Measurements from ENCODE around the gene GPC3. TPM values are rescaled to one million over a fixed set of nuclear protein-coding genes. Genes with fewer than 3 reads are reported as not detected.

Gene GPC3
- total RNA-seq, 2 experiments from 2014 or later, result 0.14 to 0.18 TPM

DNA sequence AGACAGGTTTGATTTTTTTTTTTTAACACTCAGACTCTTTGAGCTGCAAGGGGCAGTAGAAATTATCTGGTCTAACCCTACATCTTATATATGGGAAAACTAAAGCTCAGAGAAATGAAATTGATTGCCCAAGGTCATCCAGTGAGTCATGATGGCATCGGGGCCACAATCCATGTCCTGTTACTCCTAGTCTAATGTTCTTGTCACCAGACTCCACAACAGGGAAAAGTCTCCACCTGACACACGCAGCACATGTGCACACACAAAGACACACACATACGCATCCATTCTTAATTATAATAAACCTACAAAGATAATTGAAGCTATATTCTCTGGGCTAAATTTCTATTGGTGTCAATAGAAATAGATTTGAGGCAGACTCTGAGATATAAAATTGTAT, 48.4 kb downstream of the GPC3 start:
- Mint-ChIP-seq H3K36me3 (no peaks in the 10 kb centered on the region), H3K27me3 (no peaks in the 10 kb centered on the region), H3K27ac (no peak overlapping the region), H3K9me3 (no peaks in the 10 kb centered on the region), H3K4me1 (peaks cover 2% of the 10 kb centered on the region), H3K4me3 (no peak overlapping the region)
- no peak for DNase-seq

DNA sequence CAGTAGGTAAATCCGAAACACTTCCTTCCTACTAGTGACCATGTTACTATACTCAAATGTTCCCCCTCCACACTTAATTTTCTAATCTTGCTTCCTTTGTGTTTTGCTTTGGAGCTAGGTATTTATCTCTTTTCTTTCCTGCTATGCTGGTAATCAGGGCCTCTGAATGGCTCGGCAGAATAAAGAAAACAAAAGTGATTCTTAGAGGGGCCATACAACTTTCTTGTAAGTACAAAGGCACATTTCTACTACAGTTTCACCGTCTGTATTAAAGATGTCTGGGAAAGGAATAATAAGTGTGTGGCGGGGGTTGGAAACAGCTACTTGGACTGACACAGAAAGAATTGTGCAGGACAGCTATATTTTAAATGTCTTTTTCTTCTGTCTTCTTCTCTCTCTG, 50.3 kb downstream of the GPC3 start:
- no peak for DNase-seq
- Mint-ChIP-seq H3K4me3 (no peak overlapping the region), H3K36me3 (no peaks in the 10 kb centered on the region), H3K27ac (no peak overlapping the region), H3K4me1 (no peaks in the 10 kb centered on the region), H3K9me3 (no peaks in the 10 kb centered on the region), H3K27me3 (peaks cover 3% of the 10 kb centered on the region)

DNA sequence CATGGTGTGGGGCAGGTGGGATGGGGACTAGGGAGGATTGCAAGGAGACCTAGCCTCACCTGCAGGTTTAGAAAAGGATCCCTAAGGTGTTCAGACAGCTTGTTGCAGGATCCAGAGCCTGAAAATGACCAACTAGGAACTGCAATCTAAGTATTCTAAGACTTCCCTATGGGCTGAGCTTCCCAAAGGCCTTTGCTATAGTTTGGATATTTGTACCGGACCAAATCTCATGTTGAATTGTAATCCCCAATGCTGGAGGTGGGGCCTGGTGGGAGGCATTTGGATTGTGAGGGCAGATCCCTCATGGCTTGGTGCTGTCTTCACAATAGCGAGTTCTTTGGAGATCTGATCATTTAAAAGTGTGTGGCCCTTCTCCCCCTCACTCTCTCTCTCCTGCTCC, 52.1 kb downstream of the GPC3 start:
- H3K4me1 Mint-ChIP-seq, result no peaks in the 10 kb centered on the region
- H3K4me3 Mint-ChIP-seq, result no peak overlapping the region
- H3K27me3 Mint-ChIP-seq, result peaks cover 3% of the 10 kb centered on the region
- no peaks in the 10 kb centered on the region for H3K36me3 Mint-ChIP-seq
- no peak for DNase-seq
- H3K9me3 Mint-ChIP-seq, result no peaks in the 10 kb centered on the region
- no peak overlapping the region for H3K27ac Mint-ChIP-seq

DNA sequence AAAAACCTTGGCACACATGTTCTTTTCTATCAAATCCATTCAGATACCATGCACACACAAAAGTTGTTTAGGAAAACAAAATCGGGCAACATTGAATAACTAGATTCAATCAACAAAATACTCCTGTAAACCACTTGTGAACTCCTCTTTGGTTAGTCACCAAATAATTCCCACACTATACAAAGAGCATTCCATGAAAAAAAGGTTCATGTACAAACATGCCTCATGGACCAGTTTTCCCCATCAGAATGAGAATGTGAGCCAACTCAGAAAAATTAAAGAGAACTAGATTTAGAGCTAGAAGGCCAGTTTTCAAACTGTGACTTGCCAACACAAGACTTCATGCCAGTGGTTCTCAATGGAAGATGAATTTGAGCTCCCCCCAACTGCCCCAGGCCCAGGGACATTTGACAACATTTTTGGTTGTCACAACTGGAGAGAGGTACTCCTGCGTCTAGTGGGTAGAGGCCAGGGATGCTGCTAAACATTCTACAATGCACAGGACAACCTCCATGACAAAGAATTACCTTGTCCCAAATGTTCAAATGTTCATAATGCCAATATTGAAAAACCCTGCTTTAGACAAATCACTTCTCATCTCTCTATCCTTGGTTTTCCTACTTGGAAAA, 55.4 kb downstream of the GPC3 start:
- H3K27me3 Mint-ChIP-seq, result peaks cover 3% of the 10 kb centered on the region
- H3K27ac Mint-ChIP-seq, result no peak overlapping the region
- DNase-seq, result no peak
- H3K4me1 Mint-ChIP-seq, result no peaks in the 10 kb centered on the region
- H3K36me3 Mint-ChIP-seq, result no peaks in the 10 kb centered on the region
- no peaks in the 10 kb centered on the region for H3K9me3 Mint-ChIP-seq
- H3K4me3 Mint-ChIP-seq, result no peak overlapping the region

DNA sequence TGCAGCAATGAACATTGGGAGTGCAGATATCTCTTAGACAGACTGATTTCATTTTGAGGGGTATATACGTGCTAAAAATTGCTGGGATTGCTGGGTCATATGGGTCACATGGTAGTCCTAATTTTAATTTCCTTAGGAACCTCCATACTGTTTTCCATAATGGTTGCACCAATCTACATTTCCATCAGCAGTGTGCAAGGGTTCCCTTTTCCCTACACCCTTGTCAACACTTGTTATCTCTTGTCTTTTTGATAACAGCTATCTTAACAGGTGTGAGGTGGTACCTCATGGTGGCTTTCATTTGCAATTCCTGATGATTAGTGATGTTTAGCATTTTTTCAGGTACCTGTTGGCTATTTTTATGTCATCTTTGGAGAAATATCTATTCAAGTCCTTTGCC, 57.0 kb downstream of the GPC3 start:
- Mint-ChIP-seq H3K27ac (no peak overlapping the region), H3K4me3 (no peak overlapping the region), H3K4me1 (no peaks in the 10 kb centered on the region), H3K27me3 (peaks cover 3% of the 10 kb centered on the region), H3K9me3 (no peaks in the 10 kb centered on the region), H3K36me3 (no peaks in the 10 kb centered on the region)
- no peak for DNase-seq

DNA sequence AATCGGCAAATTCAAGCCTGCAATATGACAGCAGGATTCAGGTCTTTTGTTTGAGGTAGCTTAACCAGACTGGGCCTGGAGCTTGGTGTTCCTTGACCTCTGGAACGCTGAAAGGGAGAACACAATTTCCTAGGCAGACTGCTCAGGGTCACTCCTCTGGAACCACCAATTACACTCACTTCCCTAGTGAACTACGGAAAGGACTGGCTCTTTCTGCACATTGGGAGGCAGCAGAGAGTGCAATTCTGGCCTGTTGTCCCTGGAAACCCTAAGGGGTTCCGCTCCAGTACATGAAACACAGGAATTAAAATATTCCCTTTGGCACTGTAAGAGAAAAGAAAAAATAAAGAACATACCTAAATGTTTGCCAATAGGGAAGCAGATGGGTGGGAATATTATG, 58.6 kb downstream of the GPC3 start:
- Mint-ChIP-seq H3K4me3 (no peak overlapping the region), H3K27ac (no peak overlapping the region), H3K9me3 (no peaks in the 10 kb centered on the region)

DNA sequence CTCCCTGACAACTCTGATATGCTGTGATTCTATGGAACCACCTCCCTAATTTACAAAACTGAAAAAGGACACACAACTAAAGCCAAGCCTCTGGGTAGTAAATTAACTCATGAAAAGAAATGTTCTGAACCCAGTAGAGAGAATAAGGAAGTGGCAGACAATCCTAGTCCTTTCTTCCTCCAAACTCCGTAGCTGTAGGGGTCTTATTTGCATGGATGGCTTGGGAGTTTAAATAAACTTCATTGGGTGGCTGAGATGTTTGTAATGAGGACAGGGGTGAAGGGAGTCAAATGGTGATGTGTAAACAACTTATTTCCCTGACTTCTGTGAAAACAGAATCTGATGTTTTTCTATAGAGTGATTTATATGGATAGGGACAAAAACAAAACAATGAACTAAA, 59.3 kb downstream of the GPC3 start:
- H3K4me3 Mint-ChIP-seq, result no peak overlapping the region
- peaks cover 9% of the 10 kb centered on the region for H3K4me1 Mint-ChIP-seq
- H3K27me3 Mint-ChIP-seq, result peaks cover 1% of the 10 kb centered on the region
- H3K36me3 Mint-ChIP-seq, result no peaks in the 10 kb centered on the region
- no peaks in the 10 kb centered on the region for H3K9me3 Mint-ChIP-seq
- no peak overlapping the region for H3K27ac Mint-ChIP-seq
- DNase-seq, result no peak

More for the DNA sequence above, 58.6 kb downstream of the GPC3 start:
- Mint-ChIP-seq H3K4me1 (peaks cover 9% of the 10 kb centered on the region), H3K27me3 (peaks cover 3% of the 10 kb centered on the region), H3K36me3 (no peaks in the 10 kb centered on the region)
- no peak for DNase-seq

DNA sequence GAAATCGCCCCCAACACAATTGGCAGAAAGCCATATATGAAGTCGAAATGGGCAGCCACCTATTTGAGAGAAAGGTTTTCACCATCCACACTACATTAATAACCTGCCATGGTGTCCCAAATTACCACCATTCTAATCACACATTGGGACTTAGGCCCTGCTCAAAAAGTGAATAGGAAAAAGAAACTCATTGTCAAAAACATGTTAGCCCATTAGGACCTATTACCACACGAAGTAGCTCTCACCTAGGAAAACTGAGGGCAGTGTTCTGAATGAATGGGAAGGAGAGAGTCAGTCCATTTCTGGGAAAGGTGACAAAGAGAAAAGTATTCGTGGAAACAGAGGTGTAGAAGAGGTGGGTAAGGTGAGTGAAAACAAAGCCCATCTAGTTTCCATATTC, 60.8 kb downstream of the GPC3 start:
- H3K27ac Mint-ChIP-seq, result no peak overlapping the region
- H3K27me3 Mint-ChIP-seq, result no peaks in the 10 kb centered on the region
- no peak for DNase-seq
- peaks cover 9% of the 10 kb centered on the region for H3K4me1 Mint-ChIP-seq
- H3K9me3 Mint-ChIP-seq, result no peaks in the 10 kb centered on the region
- no peaks in the 10 kb centered on the region for H3K36me3 Mint-ChIP-seq
- H3K4me3 Mint-ChIP-seq, result no peak overlapping the region

DNA sequence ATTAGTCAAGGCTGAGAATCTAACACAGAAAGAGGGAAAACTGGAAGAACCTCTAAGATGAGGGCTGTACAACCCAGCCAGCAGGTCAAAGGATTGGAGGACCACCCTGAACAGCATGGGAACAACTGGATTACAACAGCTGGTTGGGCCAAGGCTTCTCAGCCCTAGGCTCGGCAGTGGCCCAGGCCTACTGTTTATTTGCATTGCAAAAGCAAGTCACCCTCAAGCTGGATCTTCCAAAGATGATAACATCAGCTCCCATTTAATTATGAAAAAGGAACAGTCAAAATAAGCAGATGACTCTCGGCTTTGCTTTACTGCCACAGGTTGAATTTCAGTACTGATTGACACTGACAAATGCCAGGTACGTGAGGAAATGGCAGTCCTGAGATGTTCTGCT, 61.8 kb downstream of the GPC3 start:
- H3K27me3 Mint-ChIP-seq, result no peaks in the 10 kb centered on the region
- H3K4me1 Mint-ChIP-seq, result peaks cover 9% of the 10 kb centered on the region
- no peak overlapping the region for H3K4me3 Mint-ChIP-seq
- no peaks in the 10 kb centered on the region for H3K9me3 Mint-ChIP-seq
- H3K27ac Mint-ChIP-seq, result peak overlapping the region; percentile 84
- no peak for DNase-seq
- H3K36me3 Mint-ChIP-seq, result no peaks in the 10 kb centered on the region

DNA sequence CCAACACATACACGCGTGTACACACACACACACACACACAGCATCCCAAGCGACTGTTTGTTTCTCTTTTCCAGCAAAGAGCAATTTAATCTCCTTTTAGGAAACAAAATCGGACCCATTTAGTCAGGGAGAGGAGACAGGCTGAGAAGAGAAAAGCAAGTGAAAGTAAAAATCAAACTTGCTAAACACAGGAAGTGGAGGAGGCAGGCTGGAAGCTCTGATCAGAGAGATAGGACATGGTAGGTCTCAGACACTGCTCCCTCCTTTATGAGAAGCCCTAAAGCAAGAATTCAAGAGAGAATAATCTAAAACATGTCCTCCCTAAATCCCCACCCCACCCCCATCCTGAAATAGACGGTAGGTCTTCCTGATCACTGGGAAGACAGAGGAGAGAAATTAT, 62.3 kb downstream of the GPC3 start:
- DNase-seq, result peak; percentile 1
- no peaks in the 10 kb centered on the region for H3K9me3 Mint-ChIP-seq
- no peaks in the 10 kb centered on the region for H3K36me3 Mint-ChIP-seq
- no peaks in the 10 kb centered on the region for H3K27me3 Mint-ChIP-seq
- peak overlapping the region; percentile 84 for H3K27ac Mint-ChIP-seq
- H3K4me1 Mint-ChIP-seq, result peaks cover 9% of the 10 kb centered on the region
- peak overlapping the region; percentile 55 for H3K4me3 Mint-ChIP-seq

DNA sequence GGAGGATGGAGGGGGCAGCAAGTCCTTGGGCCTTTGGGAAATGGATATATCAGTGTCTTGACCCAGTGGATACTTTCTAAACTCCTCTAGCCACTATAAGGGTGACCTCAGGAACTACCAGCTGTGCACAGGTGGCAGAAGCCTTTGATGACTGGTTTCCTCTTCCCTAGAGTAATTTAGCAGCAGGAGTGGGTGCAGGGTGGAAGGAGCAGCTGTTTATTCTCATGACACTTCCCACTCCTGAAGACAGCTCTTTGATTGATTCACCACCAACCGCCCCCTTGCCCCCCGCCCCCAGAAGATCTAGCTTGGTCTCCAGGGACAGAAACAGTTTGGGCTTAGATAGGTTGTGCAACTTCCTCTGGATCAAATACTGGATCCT, 63.0 kb downstream of the GPC3 start:
- Mint-ChIP-seq H3K4me3 (no peak overlapping the region), H3K27me3 (no peaks in the 10 kb centered on the region), H3K9me3 (no peaks in the 10 kb centered on the region), H3K4me1 (peaks cover 9% of the 10 kb centered on the region), H3K36me3 (no peaks in the 10 kb centered on the region), H3K27ac (peak overlapping the region; percentile 54)
- no peak for DNase-seq

DNA sequence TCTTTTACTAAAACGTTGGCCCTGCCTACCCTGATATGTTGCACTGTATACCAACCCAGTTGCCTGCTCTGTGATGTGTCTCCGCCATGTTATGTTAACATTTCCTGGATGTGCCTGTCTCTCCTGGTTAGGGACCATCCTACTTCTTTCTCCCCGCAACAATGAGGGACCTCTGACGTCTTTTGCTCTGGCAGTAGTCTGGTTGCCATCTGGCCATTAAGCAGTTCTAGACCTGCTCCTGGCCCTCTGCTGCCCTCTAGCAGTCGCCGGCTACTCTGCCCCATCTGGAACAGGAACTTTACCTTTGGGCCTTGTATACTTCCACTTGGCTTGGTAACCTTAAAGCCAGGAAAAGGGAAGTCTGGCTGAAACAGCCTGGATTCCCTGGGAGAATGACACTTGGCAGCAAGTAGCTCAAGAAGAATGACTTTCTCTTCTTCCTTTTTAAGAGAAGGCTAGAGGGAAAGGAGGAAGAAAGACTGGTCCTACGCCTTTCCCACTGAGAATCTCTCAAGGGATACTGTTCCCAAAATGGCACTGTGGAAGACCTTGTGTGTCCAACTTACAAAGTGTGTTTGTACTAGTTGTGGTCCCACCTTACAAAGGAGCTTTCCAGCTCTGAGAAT, 63.5 kb downstream of the GPC3 start:
- no peaks in the 10 kb centered on the region for H3K36me3 Mint-ChIP-seq

DNA sequence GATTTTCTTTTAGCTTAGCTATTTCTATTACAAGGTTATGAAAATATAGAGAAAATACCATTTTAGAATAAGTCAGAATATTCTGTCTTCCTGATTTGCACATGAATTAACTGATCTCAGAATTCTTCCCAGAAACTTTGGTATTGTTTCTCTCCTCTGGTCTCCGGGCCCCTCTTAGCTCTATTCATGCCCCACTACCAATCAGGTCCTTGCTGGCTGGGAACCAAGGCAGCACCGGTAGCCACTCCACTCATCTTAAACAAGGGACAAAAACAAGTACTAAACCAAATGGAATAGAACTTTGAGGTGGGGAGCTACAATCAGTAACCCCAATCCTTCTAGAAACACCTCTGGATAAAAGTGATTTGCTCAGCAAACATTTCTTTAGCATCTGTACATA, 64.3 kb downstream of the GPC3 start:
- DNase-seq, result no peak
- Mint-ChIP-seq H3K36me3 (no peaks in the 10 kb centered on the region), H3K4me1 (peaks cover 9% of the 10 kb centered on the region), H3K27ac (no peak overlapping the region), H3K9me3 (no peaks in the 10 kb centered on the region), H3K27me3 (no peaks in the 10 kb centered on the region), H3K4me3 (no peak overlapping the region)

More for the DNA sequence above, 63.5 kb downstream of the GPC3 start:
- peak; percentile 20 for DNase-seq
- Mint-ChIP-seq H3K27ac (peak overlapping the region; percentile 54), H3K9me3 (no peaks in the 10 kb centered on the region), H3K4me3 (no peak overlapping the region), H3K27me3 (no peaks in the 10 kb centered on the region), H3K4me1 (peaks cover 9% of the 10 kb centered on the region)

DNA sequence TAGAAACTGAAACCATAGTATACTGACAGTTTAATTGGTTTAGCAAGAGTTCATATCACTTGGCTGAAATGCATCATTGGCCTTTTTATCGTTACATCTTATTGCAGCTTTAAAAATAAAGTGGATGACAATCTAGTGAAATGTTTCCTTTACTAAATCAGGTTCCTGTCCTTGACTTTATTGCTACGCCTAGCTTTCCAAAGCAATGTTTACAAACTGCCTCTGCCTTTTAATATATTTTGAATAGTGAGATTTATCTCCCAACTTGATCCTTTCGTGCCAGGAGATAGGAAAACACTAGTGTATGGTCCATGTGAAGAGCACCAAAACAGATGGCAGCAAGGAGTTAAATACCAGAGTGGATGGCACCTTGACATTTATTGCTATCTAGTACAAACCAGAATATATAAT, 67.0 kb downstream of the GPC3 start:
- no peaks in the 10 kb centered on the region for H3K27me3 Mint-ChIP-seq
- H3K4me3 Mint-ChIP-seq, result no peak overlapping the region
- no peak overlapping the region for H3K27ac Mint-ChIP-seq
- no peak for DNase-seq
- H3K9me3 Mint-ChIP-seq, result no peaks in the 10 kb centered on the region
- no peaks in the 10 kb centered on the region for H3K36me3 Mint-ChIP-seq
- peaks cover 9% of the 10 kb centered on the region for H3K4me1 Mint-ChIP-seq

DNA sequence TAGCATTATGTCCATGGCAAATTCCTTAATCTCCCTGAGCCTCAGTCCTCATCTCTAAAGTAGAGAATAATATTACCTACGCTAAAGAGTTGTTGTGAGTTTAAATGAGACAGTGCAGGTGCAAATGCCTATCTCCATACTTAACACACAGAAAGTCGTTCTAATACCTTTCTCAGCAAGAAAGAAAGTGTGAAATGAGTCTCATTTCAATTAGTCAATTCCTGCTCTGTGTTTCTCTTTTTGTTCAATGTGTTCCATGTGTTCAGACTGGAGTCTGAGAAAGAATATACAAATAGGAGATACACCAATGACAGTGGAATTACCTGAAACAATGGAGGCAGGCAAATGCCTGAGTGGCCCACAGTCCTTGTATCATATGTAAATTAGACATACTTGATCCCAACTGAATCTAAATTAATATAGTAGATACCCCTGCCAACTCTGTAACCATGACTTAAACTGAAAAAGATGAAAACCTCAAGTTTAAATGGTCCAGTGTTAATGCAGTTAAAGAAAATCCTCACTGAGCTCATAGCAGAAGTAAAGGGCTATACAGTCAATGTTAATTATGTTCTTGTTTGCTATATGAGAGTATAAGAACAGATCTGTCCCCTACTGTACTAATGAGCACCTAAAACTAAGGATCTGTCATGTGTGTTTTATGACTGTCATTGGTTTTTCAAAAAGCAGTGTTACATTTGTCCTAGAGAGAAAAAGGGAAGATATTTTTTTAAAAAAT, 68.2 kb downstream of the GPC3 start:
- Mint-ChIP-seq H3K4me1 (no peaks in the 10 kb centered on the region), H3K27me3 (no peaks in the 10 kb centered on the region), H3K9me3 (no peaks in the 10 kb centered on the region), H3K36me3 (no peaks in the 10 kb centered on the region), H3K27ac (no peak overlapping the region), H3K4me3 (no peak overlapping the region)
- no peak for DNase-seq

Measured in activated naive CD8-positive, alpha-beta T cell treated with anti-CD3 and anti-CD28 coated beads for 36 hours (primary cell).